GM21515 (cell line): ENCODE measurements around the gene GMDS.

ENCODE experiments used
- ATAC-seq: cut with Tn5 transposase; IDR thresholded peaks from one replicate; pipeline ENCODE4 v1.9.1; 2021; ENCODE audit not compliant: unreplicated experiment

The GMDS gene

GRCh38 chr6:1610497-1611321 lies 634.7 kb downstream of the GMDS start:
- ATAC-seq = no peak

GRCh38 chr6:1609648-1610496 lies 635.5 kb downstream of the GMDS start, which contains the start of gene FOXC1:
Gene FOXC1 (plus strand): TSS chr6:1609915. CDS start chr6:1610446, 531 bp downstream.
- ATAC-seq = peak; percentile 59

GRCh38 chr6:1609041-1609647 lies 636.3 kb downstream of the GMDS start:
- ATAC-seq = peak; percentile 25

DNA sequence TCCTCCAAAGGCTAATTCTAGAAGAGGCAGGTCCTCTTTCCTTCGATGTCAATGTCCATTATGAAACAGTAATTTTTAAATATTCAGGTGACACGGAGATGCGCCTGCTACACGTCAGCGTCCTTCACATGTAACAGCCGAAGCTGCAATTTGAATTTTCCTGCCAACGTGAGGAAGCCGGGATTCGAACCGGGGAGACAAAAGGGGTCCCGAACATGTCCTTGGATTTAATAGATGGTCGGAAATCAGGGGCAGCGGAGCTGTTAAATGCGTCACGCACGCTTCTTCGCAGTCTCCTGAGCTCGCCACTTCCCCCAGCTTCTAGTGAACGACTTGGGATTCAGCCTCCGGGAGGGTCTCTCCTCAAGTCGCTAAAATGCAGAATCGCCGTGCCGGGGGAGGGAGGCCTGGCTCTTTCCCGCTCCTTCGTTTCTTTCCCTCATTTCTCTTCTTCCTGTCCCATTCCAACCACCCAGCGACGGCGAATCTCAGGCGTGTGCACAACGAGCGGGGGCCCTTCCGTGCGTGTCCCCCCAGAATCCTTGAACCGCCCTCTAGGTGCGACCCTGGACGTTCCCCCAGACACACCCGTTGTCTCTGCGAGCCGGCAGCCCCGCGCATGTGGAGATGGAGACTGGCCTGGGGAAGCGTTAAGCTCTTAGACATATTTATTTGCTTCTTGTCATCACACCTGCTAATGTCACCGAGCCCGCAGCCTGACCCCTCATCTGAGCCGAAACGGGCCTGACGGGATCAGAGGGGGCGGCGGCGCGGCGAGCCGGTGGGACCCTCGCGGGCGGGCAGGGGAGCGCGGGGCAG lies 637.0 kb downstream of the GMDS start:
- ATAC-seq = no peak

DNA sequence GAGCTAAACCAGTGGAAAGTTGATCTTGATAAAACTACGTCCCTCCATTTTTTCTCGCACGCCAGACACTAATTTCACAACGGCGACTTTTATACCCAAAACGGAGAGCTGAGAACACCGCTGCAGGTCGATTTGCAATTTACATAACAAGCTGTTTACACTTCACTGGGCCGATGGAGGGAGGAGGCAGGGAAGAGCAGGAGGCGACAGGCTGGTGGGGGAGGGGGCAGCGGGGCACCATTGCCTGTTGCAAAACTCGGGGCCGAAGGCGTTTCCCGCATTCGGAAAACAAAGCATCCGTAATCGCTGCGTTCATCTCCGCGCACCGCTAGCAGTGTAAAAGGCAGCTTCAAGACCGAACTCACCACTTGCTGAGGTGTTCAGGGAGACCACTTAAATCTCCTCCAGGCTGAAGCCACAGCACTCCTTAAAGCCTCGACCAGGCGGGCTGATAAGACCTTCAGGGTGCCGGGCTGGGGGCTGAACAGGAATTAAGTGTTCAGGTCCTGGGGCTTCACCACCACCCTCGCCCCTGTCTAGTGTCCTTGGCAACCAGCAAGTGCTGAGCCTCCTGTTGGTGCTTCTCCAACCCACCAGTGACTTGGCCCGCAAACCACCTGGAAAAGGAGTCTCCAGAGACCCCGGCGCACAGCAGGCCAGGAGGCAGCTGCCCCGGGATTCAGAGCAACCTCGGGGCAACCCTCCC lies 637.7 kb downstream of the GMDS start:
- no peak for ATAC-seq

GRCh38 chr6:1606780-1607515 lies 638.5 kb downstream of the GMDS start:
- no peak for ATAC-seq

DNA sequence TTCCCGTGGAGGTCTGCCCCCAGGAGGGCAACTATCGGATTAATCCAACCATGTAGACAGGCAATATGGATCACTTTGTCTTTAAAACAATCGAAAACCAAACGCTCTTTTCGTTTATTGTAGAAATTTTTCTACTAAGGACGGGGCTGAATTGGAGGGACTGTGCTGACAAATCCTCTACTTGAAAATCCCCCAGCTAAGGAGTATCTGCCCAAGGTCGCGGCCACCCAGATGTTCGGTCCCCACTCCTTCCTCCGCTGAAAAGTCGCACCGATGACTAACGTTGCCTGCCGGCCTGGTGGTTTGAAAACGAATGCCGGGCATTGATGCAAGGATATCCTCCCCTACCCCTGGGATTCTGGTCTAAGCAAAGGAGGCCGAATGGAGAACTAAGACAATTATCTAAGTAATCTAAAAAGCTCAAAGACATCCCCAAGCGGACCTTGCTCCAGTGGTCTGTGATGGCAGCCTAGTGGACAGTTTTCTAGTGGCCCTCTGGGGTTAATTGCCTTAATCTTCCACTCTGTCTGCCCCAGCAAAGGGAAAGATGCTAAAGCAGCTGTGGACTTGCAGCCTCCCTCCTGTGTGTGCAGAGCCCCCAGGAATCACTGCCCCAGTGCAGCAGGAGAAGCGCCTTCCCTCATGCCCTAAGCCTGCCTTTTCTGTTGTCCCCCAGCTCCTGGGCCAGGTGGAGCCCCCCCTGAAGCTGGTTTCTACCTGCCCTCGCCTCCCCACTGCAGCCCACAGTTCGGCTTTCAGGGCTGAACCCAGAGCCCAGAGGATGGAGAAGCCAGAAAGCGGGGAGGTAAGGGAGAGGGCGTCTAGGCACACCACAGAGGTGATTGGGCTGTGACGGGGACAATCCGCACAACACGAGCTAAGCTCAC lies 639.3 kb downstream of the GMDS start:
- ATAC-seq = no peak

DNA sequence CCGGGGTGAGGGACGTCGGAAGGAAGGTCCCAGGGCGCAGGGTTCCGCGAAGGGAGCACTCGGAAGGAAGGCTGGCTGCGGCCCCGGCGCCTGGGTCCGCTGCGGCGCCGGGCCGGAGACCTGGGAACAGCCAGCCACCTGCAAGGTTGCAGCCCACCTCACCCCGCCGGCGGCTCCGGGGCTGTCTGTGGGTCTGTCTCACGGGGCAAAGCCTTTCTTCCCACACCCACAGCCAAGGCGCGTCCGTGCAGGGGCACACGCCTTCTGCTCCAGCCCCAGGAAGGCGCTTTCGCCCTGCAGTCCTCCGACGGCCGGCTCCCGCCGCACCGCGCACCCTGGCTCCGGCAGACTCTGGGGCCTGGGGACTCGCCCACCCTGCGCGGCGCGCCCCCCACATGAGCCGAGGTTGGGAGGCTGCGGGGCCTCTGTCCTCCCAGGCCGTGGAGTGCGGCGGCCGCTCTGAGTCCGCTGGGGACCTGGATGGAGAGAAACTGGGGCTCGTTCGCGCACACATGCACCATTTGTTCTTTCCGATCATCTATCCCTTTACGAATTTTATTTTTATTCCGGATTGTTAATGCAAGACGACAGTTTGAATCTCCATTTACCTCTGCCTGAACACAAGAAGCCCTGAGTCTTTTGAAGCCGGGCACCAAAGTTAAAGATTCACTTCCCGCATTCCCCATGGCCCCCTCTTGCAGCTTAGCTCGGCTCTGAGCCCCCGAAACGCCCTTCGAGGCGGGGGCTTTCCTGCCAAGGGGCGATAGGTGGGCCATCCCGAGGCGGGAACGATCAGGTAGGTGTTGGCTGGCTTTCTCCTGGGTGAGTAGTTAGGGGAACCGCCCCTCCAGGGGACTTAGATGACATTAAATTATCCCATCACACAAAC lies 640.2 kb downstream of the GMDS start:
- no peak for ATAC-seq

GRCh38 chr6:1604158-1605003 lies 641.0 kb downstream of the GMDS start:
- ATAC-seq = no peak

GRCh38 chr6:1603708-1604107 lies 641.7 kb downstream of the GMDS start:
- no peak for ATAC-seq

- ATAC-seq = no peak
Measured at GRCh38 chr6:1602049-1602713, 643.2 kb downstream of the GMDS start.

DNA sequence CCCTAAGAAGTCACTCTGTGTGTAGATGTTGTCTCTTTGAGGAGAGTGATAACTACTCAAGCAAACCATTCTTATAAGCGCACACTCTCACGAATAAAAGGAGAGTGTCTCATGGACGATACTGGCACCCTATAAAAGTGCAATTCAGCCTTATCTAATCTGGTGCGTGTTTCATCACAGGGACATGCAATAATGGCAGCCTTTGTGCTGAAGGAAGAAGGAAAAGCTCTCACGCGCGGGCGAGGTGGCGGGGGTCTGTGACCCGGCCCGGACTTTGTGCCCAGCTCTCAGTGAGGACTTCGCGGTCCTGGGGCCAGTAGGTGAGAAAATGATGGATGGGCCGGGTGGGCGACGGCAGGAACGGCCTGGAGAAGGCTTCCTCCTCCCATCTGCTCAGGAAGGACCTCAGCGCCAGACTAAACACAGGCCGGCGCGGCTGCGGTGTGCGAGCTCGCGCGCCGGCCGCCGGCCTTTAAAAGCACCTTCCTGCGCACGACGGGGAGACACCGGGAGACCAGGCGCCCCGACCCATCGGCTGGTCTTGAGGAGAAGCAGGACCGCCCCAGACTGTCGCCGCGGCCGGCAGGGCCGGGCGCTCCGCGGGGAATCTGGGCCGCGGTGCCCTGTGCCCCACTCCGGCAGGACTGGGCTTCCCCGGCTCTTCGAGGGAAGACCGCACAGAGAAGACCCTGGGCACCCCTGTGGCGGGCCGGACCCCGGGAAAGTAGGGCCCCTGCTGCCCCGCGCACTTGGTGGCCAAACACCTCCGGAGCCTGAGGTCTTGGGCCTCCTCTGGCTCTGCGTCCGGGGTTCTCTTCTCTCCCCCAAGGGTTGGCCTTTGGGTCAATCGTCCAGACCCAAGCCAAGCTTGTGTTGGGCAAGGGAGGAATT lies 644.0 kb downstream of the GMDS start:
- no peak for ATAC-seq

DNA sequence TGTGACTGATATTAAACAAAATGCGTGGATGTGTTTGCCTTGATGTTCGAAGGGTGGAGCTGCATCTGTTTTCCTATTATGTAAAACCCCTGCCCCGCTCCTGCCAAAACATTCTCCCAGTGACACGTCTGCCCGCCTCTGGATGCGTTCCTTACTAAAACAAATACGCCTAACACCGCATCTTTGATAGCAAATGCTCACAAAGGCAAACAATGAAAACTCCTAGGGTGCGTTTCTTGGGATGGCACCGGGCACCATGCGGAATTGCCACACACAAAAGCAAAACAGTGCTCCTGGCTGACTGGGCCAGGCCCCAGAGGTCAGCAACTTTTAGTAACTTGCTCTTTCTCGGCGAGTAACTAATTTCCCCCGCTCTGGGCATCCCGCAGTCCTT lies 644.6 kb downstream of the GMDS start:
- no peak for ATAC-seq

- ATAC-seq = no peak
Measured at GRCh38 chr6:1600063-1600763, 645.2 kb downstream of the GMDS start.
